ENCODE results near the gene GPR15. TPM values are rescaled to one million over a fixed set of nuclear protein-coding genes. Genes with fewer than 3 reads are reported as not detected.

Gene GPR15
- total RNA-seq, 1 experiment from 2014 or later, result not detected

GRCh38 chr3:98548544-98548943 lies 16.8 kb downstream of the GPR15 start:
- Histone ChIP-seq H3K4me3 (no peak overlapping the region), H3K4me1 (replicated peaks; ENCODE audit: insufficient read depth) (no peaks in the 10 kb centered on the region), H3F3A (ENCODE audit: insufficient read depth, low read depth) (no peaks in the 10 kb centered on the region), H4K20me1 (ENCODE audit: insufficient read depth) (no peaks in the 10 kb centered on the region), H2AFZ (0 out of 2 replicates have a peak overlapping the region, but pooled peaks have one; percentile 3), H3K4me2 (no peak overlapping the region), H3K36me3 (ENCODE audit: low read depth) (no peaks in the 10 kb centered on the region), H3K9me2 (ENCODE audit: insufficient read depth) (no peaks in the 10 kb centered on the region), H3K79me2 (ENCODE audit: low read depth) (no peaks in the 10 kb centered on the region), H3K27me3 (ENCODE audit: insufficient read depth, low read depth) (no peaks in the 10 kb centered on the region), H3K9me3 (ENCODE audit: insufficient read depth, low read depth) (no peaks in the 10 kb centered on the region; the same call in 1 of the 2 replicates), H3K27ac (no peak overlapping the region)
- DNase-seq, result no peak
- intact Hi-C loops (cut with micrococcal nuclease; ENCODE audit: unreplicated experiment), result no loop called here
- BruUV-seq (replicated peaks), result no TSS peak
- CTCF ChIA-PET, result no interaction called here
- no peak for TF ChIP-seq EZH2 (IDR thresholded peaks at IDR 0.05; ENCODE audit: low read depth)
- TF ChIP-seq CTCF (conservative IDR thresholded peaks at IDR 0.05), result no peak
- POLR2A ChIA-PET (ENCODE audit: unreplicated experiment), result no interaction called here

- intact Hi-C loops (cut with micrococcal nuclease; ENCODE audit: unreplicated experiment), result no loop called here
- BruUV-seq (replicated peaks), result no TSS peak
- Histone ChIP-seq H3K4me3 (no peak overlapping the region), H2AFZ (no peak overlapping the region), H4K20me1 (ENCODE audit: insufficient read depth) (no peaks in the 10 kb centered on the region), H3K4me2 (no peak overlapping the region), H3K36me3 (ENCODE audit: low read depth) (no peaks in the 10 kb centered on the region), H3K9me3 (ENCODE audit: insufficient read depth, low read depth) (no peaks in the 10 kb centered on the region), H3K9me2 (ENCODE audit: insufficient read depth) (no peaks in the 10 kb centered on the region), H3K79me2 (ENCODE audit: low read depth) (no peaks in the 10 kb centered on the region), H3K27me3 (ENCODE audit: insufficient read depth, low read depth) (no peaks in the 10 kb centered on the region), H3K4me1 (replicated peaks; ENCODE audit: insufficient read depth) (no peaks in the 10 kb centered on the region), H3F3A (ENCODE audit: insufficient read depth, low read depth) (no peaks in the 10 kb centered on the region), H3K27ac (no peak overlapping the region)
- ChIA-PET POLR2A (ENCODE audit: unreplicated experiment) (no interaction called here), CTCF (no interaction called here)
- no peak for TF ChIP-seq EZH2 (IDR thresholded peaks at IDR 0.05; ENCODE audit: low read depth)
- no peak for TF ChIP-seq CTCF (conservative IDR thresholded peaks at IDR 0.05)
- peak in 1 of 2 experiments; percentile 26 for DNase-seq
These were observed 19.1 kb downstream of the GPR15 start for GRCh38 chr3:98550833-98551232.

- ChIA-PET CTCF (no interaction called here), POLR2A (ENCODE audit: unreplicated experiment) (no interaction called here)
- Histone ChIP-seq H3K9me3 (ENCODE audit: insufficient read depth, low read depth) (no peaks in the 10 kb centered on the region), H2AFZ (no peak overlapping the region), H3K79me2 (ENCODE audit: low read depth) (no peaks in the 10 kb centered on the region), H3K27me3 (ENCODE audit: insufficient read depth, low read depth) (no peaks in the 10 kb centered on the region), H3K9me2 (ENCODE audit: insufficient read depth) (no peaks in the 10 kb centered on the region), H3K4me2 (no peak overlapping the region), H3K4me3 (no peak overlapping the region), H3F3A (ENCODE audit: insufficient read depth, low read depth) (no peaks in the 10 kb centered on the region), H3K27ac (no peak overlapping the region), H4K20me1 (ENCODE audit: insufficient read depth) (no peaks in the 10 kb centered on the region), H3K36me3 (ENCODE audit: low read depth) (no peaks in the 10 kb centered on the region), H3K4me1 (replicated peaks; ENCODE audit: insufficient read depth) (no peaks in the 10 kb centered on the region)
- no peak for TF ChIP-seq EZH2 (IDR thresholded peaks at IDR 0.05; ENCODE audit: low read depth)
- no peak for TF ChIP-seq CTCF (conservative IDR thresholded peaks at IDR 0.05)
- DNase-seq, result no peak
- intact Hi-C loops (cut with micrococcal nuclease; ENCODE audit: unreplicated experiment), result no loop called here
- BruUV-seq (replicated peaks), result no TSS peak
These were observed 19.5 kb downstream of the GPR15 start for GRCh38 chr3:98551236-98551635.

Measured in PC-9 (cell line).